Activated CD8-positive, alpha-beta memory T cell treated with anti-CD3 and anti-CD28 coated beads for 36 hours (primary cell): Measurements from ENCODE around the gene ABHD8. TPM values are rescaled to one million over a fixed set of nuclear protein-coding genes. Genes with fewer than 3 reads are reported as not detected.

ENCODE experiments used
- CTCF ChIA-PET: fragments of 350-600 bp; sonication (Branson Sonifier 250); formaldehyde crosslinking; loops from one replicate; lab custom pipeline; 2021; ENCODE audit warnings: antibody characterized with exemption; lab: Charles Lee
- POLR2A ChIA-PET: fragments of 350-600 bp; sonication (Branson Sonifier 250); formaldehyde crosslinking; loops from one replicate; lab custom pipeline; 2021; ENCODE audit warnings: antibody characterized with exemption; lab: Charles Lee
- total RNA-seq, 2 experiments: library from RNA; stranded (reverse); gene quantifications; one replicate each; pipeline ENCODE4 v1.2.3, GENCODE V29; 2021

Gene ABHD8
- total RNA-seq, 2 experiments from 2014 or later, result 4.9 to 5.6 TPM

- ChIA-PET CTCF (interaction anchor here (0.6 kb wide), 1 partner anchor 19 kb away, joined by 3 read pairs; no protein-coding TSS in a partner anchor), POLR2A (interaction anchor here (0.6 to 1.7 kb wide), 2 partner anchors 28 to 83 kb away, joined by 3 to 4 read pairs; partner anchors contain the start of genes DDA1 and MVB12A)
Measured at GRCh38 chr19:17336872-17337674, 33.8 kb upstream of the ABHD8 start, which contains the start of gene GTPBP3. TSS of gene GTPBP3 (plus strand) at chr19:17337553. CDS start at chr19:17337612, 59 bp downstream.

GRCh38 chr19:17335575-17335974, 32.4 kb upstream of the ABHD8 start:
- ChIA-PET CTCF (interaction anchor here (0.7 to 1.5 kb wide), 7 partner anchors 9 to 53 kb away, joined by 3 to 5 read pairs (median 3); partner anchors contain the start of genes DDA1 and MRPL34), POLR2A (interaction anchor here (0.5 to 1.4 kb wide), 3 partner anchors 26 to 83 kb away, joined by 3 to 4 read pairs (median 3); partner anchors contain the start of gene DDA1)

- CTCF ChIA-PET, result interaction anchor here (0.7 to 1.5 kb wide), 5 partner anchors 11 to 42 kb away, joined by 3 to 5 read pairs (median 3); partner anchors contain the start of genes DDA1 and MRPL34
- POLR2A ChIA-PET, result interaction anchor here (0.5 to 1.4 kb wide), 5 partner anchors 23 to 84 kb away, joined by 3 to 4 read pairs (median 3); partner anchors contain the start of genes BABAM1 and DDA1
Measured at GRCh38 chr19:17334414-17335409, 31.5 kb upstream of the ABHD8 start, which contains the start of gene ANO8. TSS of gene ANO8 (minus strand) at chr19:17334855. CDS start at chr19:17334670, 185 bp downstream.

GRCh38 chr19:17333611-17334413, 30.6 kb upstream of the ABHD8 start:
- POLR2A ChIA-PET, result interaction anchor here (0.5 to 1.4 kb wide), 5 partner anchors 22 to 66 kb away, joined by 3 to 5 read pairs (median 3); partner anchors contain the start of genes BABAM1 and DDA1
- CTCF ChIA-PET, result interaction anchor here (1.0 to 1.5 kb wide), 4 partner anchors 12 to 74 kb away, joined by 3 to 5 read pairs (median 4); partner anchors contain the start of gene DDA1

GRCh38 chr19:17332677-17333581, 29.7 kb upstream of the ABHD8 start:
- ChIA-PET CTCF (interaction anchor here (0.5 to 1.1 kb wide), 6 partner anchors 11 to 73 kb away, joined by 3 to 5 read pairs (median 4); partner anchors contain the start of gene DDA1), POLR2A (interaction anchor here (0.5 to 1.1 kb wide), 4 partner anchors 8 to 66 kb away, joined by 3 to 5 read pairs (median 3); partner anchors contain the start of gene BABAM1)

- ChIA-PET POLR2A (no interaction called here), CTCF (interaction anchor here (0.5 to 0.9 kb wide), 3 partner anchors 11 to 49 kb away, joined by 3 to 5 read pairs (median 3); no protein-coding TSS in a partner anchor)
Measured at GRCh38 chr19:17332360-17332676, 29.1 kb upstream of the ABHD8 start.

GRCh38 chr19:17331045-17331558, 27.9 kb upstream of the ABHD8 start:
- CTCF ChIA-PET, result no interaction called here
- POLR2A ChIA-PET, result interaction anchor here (1.0 kb wide), 1 partner anchor 12 kb away, joined by 5 read pairs; no protein-coding TSS in a partner anchor

GRCh38 chr19:17330262-17331044, 27.2 kb upstream of the ABHD8 start:
- POLR2A ChIA-PET, result interaction anchor here (1.0 kb wide), 1 partner anchor 12 kb away, joined by 5 read pairs; no protein-coding TSS in a partner anchor
- CTCF ChIA-PET, result no interaction called here

GRCh38 chr19:17329366-17330261, 26.4 kb upstream of the ABHD8 start:
- ChIA-PET POLR2A (no interaction called here), CTCF (interaction anchor here (0.9 kb wide), 1 partner anchor 56 kb away, joined by 3 read pairs; no protein-coding TSS in a partner anchor)

- POLR2A ChIA-PET, result interaction anchor here (1.0 to 1.3 kb wide), 2 partner anchors 16 to 19 kb away, joined by 3 read pairs; partner anchors contain the start of gene DDA1
- CTCF ChIA-PET, result interaction anchor here (0.9 kb wide), 1 partner anchor 57 kb away, joined by 3 read pairs; no protein-coding TSS in a partner anchor
Measured at GRCh38 chr19:17328517-17329365, 25.5 kb upstream of the ABHD8 start.

- ChIA-PET CTCF (no interaction called here), POLR2A (interaction anchor here (0.6 to 1.3 kb wide), 3 partner anchors 10 to 19 kb away, joined by 3 to 4 read pairs (median 3); partner anchors contain the start of gene DDA1)
Measured at GRCh38 chr19:17327654-17328516, 24.7 kb upstream of the ABHD8 start.

- ChIA-PET CTCF (interaction anchor here (1.0 kb wide), 1 partner anchor 8 kb away, joined by 3 read pairs; no protein-coding TSS in a partner anchor), POLR2A (interaction anchor here (0.6 kb wide), 1 partner anchor 9 kb away, joined by 4 read pairs; no protein-coding TSS in a partner anchor)
Measured at GRCh38 chr19:17327068-17327653, 23.9 kb upstream of the ABHD8 start.
